Inferior parietal cortex (tissue), 1 donor: Measurements from ENCODE around the gene DLX3.

Experiments used
- DNase-seq: peaks from one replicate; pipeline ENCODE4 v3.0.0-alpha.2; 2016; ENCODE audit errors: extremely low spot score

The DLX3 gene

GRCh38 chr17:49992191-49992932, 2.7 kb downstream of the DLX3 start:
- DNase-seq, result no peak

GRCh38 chr17:49991409-49991808, 3.6 kb downstream of the DLX3 start:
- DNase-seq, result no peak

- DNase-seq, result no peak
These were observed 4.1 kb downstream of the DLX3 start for GRCh38 chr17:49990921-49991320.

- DNase-seq, result no peak
These were observed 4.7 kb downstream of the DLX3 start for GRCh38 chr17:49990331-49990730.

- no peak for DNase-seq
These were observed 5.5 kb downstream of the DLX3 start for GRCh38 chr17:49989518-49989880.

GRCh38 chr17:49987681-49988441, 7.2 kb downstream of the DLX3 start:
- DNase-seq, result no peak

- no peak for DNase-seq
These were observed 7.8 kb downstream of the DLX3 start for GRCh38 chr17:49987290-49987585.

- no peak for DNase-seq
These were observed 8.4 kb downstream of the DLX3 start for GRCh38 chr17:49986396-49987289.

- no peak for DNase-seq
These were observed 9.6 kb downstream of the DLX3 start for GRCh38 chr17:49985310-49985990.

- no peak for DNase-seq
These were observed 10.2 kb downstream of the DLX3 start for GRCh38 chr17:49984776-49985175.

- no peak for DNase-seq
These were observed 10.7 kb downstream of the DLX3 start for GRCh38 chr17:49984283-49984682.

GRCh38 chr17:49980703-49981197, 14.3 kb downstream of the DLX3 start:
- no peak for DNase-seq

GRCh38 chr17:49979748-49980479, 15.1 kb downstream of the DLX3 start:
- DNase-seq, result no peak

- DNase-seq, result no peak
These were observed 16.5 kb downstream of the DLX3 start for GRCh38 chr17:49978501-49978900.

- DNase-seq, result no peak
These were observed 17.3 kb downstream of the DLX3 start for GRCh38 chr17:49977463-49978389.

- DNase-seq, result no peak
These were observed 18.2 kb downstream of the DLX3 start for GRCh38 chr17:49976828-49977202.

GRCh38 chr17:49976163-49976827, 18.7 kb downstream of the DLX3 start:
- no peak for DNase-seq

- no peak for DNase-seq
These were observed 19.5 kb downstream of the DLX3 start for GRCh38 chr17:49975531-49975930.

- no peak for DNase-seq
These were observed 21.8 kb downstream of the DLX3 start for GRCh38 chr17:49973271-49973615.
